HepG2 (cell line): ENCODE data around the gene ACTL6A. TPM values are rescaled to one million over a fixed set of nuclear protein-coding genes. Genes with fewer than 3 reads are reported as not detected.

ENCODE experiments used
- MATR3 ChIP-seq: sonication (generic); formaldehyde crosslinking; IDR thresholded peaks from 2 replicates; pipeline ENCODE4 v1.4.0; 2020; ENCODE audit warnings: missing genetic modification reagents
- MZF1 ChIP-seq: sonication (generic); formaldehyde crosslinking; IDR thresholded peaks from 2 replicates; pipeline ENCODE4 v1.8.1; 2023; ENCODE audit warnings: mild to moderate bottlenecking, missing genetic modification reagents, borderline replicate concordance
- NR2C2 ChIP-seq: sonication (generic); formaldehyde crosslinking; IDR thresholded peaks from 2 replicates; pipeline ENCODE4 v1.4.0; 2020; ENCODE audit warnings: missing genetic modification reagents, mild to moderate bottlenecking, moderate library complexity, borderline replicate concordance
- RAD21 ChIP-seq: fragments of 450-650 bp; formaldehyde crosslinking; IDR thresholded peaks from 2 replicates; pipeline ENCODE4 v1.5.0; 2020; ENCODE audit warnings: mild to moderate bottlenecking
- RAD51 ChIP-seq: fragments of 450-650 bp; IDR thresholded peaks from 2 replicates; pipeline ENCODE4 v1.6.1; 2016; ENCODE audit warnings: borderline replicate concordance
- ZKSCAN8 ChIP-seq: IDR thresholded peaks from 2 replicates; pipeline ENCODE4 v1.6.1; 2016; ENCODE audit warnings: borderline replicate concordance, missing genetic modification reagents, missing compliant biosample characterization
- ZNF292 ChIP-seq: sonication (generic); formaldehyde crosslinking; IDR thresholded peaks from 2 replicates; pipeline ENCODE4 v1.8.1; 2022; ENCODE audit warnings: mild to moderate bottlenecking, low read depth, missing genetic modification reagents, borderline replicate concordance
- ZNF567 ChIP-seq: sonication (generic); formaldehyde crosslinking; IDR thresholded peaks from 2 replicates; pipeline ENCODE4 v1.8.1; 2023; ENCODE audit warnings: mild to moderate bottlenecking, missing genetic modification reagents, borderline replicate concordance
- polyA plus RNA-seq, 8 experiments: library from polyadenylated mRNA; depleted of rRNA in 3 of 8; stranded (reverse) in 7 of 8; unstranded in 1 of 8; fragments of >200 nt; fragmentation: Illumina TruSeq in 4 of 8; extraction: Trizol in 4 of 8; gene quantifications; 2 replicates each; pipeline versions ENCODE4 v1.2.1 to v1.2.3, GENCODE V29; 2011 to 2016; ENCODE audit warnings: low read depth in 4 of 8, missing spikeins in 1 of 8, mixed read lengths in 1 of 8; ENCODE audit not compliant: insufficient read depth in 1 of 8
- total RNA-seq, 5 experiments: library from RNA; depleted of rRNA; stranded (reverse); fragments of >200 nt; fragmentation: Illumina TruSeq; extraction: Trizol; gene quantifications; 2 replicates each; pipeline ENCODE4 v1.2.3, GENCODE V29; 2016; ENCODE audit warnings: low read depth in 1 of 5
- TF ChIP-seq, protein P1 (sequence below): sonication (generic); formaldehyde crosslinking; IDR thresholded peaks from 2 replicates; pipeline ENCODE4 v1.5.0; 2020; ENCODE audit warnings: mild to moderate bottlenecking, missing genetic modification reagents
- TF ChIP-seq, protein P2 (sequence below), 2 experiments: sonication (generic) in 1 of 2; formaldehyde crosslinking in 1 of 2; IDR thresholded peaks; 2 replicates each; pipeline versions ENCODE4 v1.4.0 to v1.6.1; 2016 to 2020; ENCODE audit warnings: borderline replicate concordance in 1 of 2, low read depth in 1 of 2, mild to moderate bottlenecking in 1 of 2, missing genetic modification reagents in 1 of 2
- TF ChIP-seq, protein P3 (sequence below): sonication (generic); formaldehyde crosslinking; IDR thresholded peaks from 2 replicates; pipeline ENCODE4 v1.8.1; 2023; ENCODE audit warnings: mild to moderate bottlenecking, missing genetic modification reagents
- TF ChIP-seq, protein P4 (sequence below): sonication (generic); formaldehyde crosslinking; IDR thresholded peaks from 2 replicates; pipeline ENCODE4 v1.5.1; 2020; ENCODE audit warnings: mild to moderate bottlenecking, missing genetic modification reagents
- TF ChIP-seq, protein P5 (sequence below): sonication (generic); formaldehyde crosslinking; IDR thresholded peaks from 2 replicates; pipeline ENCODE4 v1.8.1; 2023; ENCODE audit warnings: mild to moderate bottlenecking, missing genetic modification reagents

Gene ACTL6A
- total and polyA plus RNA-seq, 2 of the 13 experiments (the other 11 are each of a cell fraction or from before 2014, with no cell fraction given): 58.1 to 84.1 TPM

DNA sequence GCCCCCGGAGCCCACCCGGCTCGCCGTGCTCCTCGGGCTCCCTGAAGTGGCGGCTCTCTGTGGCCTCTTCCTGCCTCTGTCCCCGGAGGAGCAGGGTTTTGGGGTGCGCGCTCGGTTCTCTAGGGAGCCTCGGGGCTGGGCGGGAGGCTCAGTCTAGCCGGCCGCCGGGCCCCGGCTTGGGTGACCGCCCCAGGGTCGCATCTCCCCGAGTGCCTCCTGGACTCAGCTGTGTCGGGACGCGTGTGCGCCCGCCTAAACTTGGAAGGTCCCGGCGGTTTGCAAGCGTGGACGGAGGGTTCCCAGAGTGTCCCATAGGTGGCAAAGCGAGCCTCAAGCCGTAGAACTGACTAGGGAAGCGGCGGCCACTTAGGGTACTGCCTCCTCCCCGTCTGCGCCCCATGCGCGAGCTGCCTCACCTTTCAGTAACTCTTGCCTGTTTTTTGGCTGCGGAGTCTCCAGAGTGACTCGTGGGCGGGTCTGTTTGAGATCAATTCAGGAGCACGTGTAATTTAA is 601 bp downstream of the ACTL6A start (continued):
- TF ChIP-seq, protein P1, sequence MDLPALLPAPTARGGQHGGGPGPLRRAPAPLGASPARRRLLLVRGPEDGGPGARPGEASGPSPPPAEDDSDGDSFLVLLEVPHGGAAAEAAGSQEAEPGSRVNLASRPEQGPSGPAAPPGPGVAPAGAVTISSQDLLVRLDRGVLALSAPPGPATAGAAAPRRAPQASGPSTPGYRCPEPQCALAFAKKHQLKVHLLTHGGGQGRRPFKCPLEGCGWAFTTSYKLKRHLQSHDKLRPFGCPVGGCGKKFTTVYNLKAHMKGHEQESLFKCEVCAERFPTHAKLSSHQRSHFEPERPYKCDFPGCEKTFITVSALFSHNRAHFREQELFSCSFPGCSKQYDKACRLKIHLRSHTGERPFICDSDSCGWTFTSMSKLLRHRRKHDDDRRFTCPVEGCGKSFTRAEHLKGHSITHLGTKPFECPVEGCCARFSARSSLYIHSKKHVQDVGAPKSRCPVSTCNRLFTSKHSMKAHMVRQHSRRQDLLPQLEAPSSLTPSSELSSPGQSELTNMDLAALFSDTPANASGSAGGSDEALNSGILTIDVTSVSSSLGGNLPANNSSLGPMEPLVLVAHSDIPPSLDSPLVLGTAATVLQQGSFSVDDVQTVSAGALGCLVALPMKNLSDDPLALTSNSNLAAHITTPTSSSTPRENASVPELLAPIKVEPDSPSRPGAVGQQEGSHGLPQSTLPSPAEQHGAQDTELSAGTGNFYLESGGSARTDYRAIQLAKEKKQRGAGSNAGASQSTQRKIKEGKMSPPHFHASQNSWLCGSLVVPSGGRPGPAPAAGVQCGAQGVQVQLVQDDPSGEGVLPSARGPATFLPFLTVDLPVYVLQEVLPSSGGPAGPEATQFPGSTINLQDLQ (CRISPR knock-in tag): peak; percentile 56; the same call in 1 of the 2 replicates
- TF ChIP-seq, protein P2, sequence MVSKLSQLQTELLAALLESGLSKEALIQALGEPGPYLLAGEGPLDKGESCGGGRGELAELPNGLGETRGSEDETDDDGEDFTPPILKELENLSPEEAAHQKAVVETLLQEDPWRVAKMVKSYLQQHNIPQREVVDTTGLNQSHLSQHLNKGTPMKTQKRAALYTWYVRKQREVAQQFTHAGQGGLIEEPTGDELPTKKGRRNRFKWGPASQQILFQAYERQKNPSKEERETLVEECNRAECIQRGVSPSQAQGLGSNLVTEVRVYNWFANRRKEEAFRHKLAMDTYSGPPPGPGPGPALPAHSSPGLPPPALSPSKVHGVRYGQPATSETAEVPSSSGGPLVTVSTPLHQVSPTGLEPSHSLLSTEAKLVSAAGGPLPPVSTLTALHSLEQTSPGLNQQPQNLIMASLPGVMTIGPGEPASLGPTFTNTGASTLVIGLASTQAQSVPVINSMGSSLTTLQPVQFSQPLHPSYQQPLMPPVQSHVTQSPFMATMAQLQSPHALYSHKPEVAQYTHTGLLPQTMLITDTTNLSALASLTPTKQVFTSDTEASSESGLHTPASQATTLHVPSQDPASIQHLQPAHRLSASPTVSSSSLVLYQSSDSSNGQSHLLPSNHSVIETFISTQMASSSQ (IDR thresholded peaks at IDR 0.05; ENCODE audit: low read depth): no peak
- TF ChIP-seq, protein P2 (CRISPR knock-in tag; IDR thresholded peaks at IDR 0.05; ENCODE audit: borderline replicate concordance): no peak
- TF ChIP-seq RAD21 (peak; percentile 20; the same call in 1 of the 2 replicates), MZF1 (no peak), ZNF567 (CRISPR knock-in tag) (no peak), ZKSCAN8 (CRISPR knock-in tag) (no peak), MATR3 (no peak), RAD51 (no peak), NR2C2 (CRISPR knock-in tag) (no peak), ZNF292 (CRISPR knock-in tag) (0 out of 2 replicates have a peak, but pooled peaks have one; percentile 18)
- TF ChIP-seq, protein P3, sequence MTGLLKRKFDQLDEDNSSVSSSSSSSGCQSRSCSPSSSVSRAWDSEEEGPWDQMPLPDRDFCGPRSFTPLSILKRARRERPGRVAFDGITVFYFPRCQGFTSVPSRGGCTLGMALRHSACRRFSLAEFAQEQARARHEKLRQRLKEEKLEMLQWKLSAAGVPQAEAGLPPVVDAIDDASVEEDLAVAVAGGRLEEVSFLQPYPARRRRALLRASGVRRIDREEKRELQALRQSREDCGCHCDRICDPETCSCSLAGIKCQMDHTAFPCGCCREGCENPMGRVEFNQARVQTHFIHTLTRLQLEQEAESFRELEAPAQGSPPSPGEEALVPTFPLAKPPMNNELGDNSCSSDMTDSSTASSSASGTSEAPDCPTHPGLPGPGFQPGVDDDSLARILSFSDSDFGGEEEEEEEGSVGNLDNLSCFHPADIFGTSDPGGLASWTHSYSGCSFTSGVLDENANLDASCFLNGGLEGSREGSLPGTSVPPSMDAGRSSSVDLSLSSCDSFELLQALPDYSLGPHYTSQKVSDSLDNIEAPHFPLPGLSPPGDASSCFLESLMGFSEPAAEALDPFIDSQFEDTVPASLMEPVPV (CRISPR knock-in tag): no peak; the same call in 1 of the 2 replicates
- TF ChIP-seq, protein P4, sequence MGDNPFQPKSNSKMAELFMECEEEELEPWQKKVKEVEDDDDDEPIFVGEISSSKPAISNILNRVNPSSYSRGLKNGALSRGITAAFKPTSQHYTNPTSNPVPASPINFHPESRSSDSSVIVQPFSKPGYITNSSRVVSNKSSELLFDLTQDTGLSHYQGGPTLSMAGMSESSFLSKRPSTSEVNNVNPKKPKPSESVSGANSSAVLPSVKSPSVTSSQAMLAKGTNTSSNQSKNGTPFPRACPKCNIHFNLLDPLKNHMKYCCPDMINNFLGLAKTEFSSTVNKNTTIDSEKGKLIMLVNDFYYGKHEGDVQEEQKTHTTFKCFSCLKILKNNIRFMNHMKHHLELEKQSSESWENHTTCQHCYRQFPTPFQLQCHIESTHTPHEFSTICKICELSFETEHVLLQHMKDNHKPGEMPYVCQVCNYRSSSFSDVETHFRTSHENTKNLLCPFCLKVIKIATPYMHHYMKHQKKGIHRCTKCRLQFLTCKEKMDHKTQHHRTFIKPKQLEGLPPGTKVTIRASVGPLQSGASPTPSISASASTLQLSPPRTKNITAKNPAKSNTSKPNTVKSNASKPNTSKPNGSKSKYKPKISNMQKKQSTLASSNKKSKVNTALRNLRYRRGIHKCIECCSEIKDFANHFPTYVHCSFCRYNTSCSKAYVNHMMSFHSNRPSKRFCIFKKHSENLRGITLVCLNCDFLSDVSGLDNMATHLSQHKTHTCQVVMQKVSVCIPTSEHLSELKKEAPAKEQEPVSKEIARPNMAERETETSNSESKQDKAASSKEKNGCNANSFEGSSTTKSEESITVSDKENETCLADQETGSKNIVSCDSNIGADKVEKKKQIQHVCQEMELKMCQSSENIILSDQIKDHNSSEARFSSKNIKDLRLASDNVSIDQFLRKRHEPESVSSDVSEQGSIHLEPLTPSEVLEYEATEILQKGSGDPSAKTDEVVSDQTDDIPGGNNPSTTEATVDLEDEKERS (CRISPR knock-in tag): peak; percentile 78
- TF ChIP-seq, protein P5, sequence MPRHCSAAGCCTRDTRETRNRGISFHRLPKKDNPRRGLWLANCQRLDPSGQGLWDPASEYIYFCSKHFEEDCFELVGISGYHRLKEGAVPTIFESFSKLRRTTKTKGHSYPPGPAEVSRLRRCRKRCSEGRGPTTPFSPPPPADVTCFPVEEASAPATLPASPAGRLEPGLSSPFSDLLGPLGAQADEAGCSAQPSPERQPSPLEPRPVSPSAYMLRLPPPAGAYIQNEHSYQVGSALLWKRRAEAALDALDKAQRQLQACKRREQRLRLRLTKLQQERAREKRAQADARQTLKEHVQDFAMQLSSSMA (CRISPR knock-in tag): no peak
